Progenitor cell of endocrine pancreas (in vitro differentiated cells): ENCODE results near the gene TXNL1. TPM values are rescaled to one million over a fixed set of nuclear protein-coding genes. Genes with fewer than 3 reads are reported as not detected.

Experiments used
- DNase-seq: peaks from one replicate; pipeline ENCODE4 v3.0.0; 2021; ENCODE audit warnings: low spot score; ENCODE audit not compliant: unreplicated experiment
- H3K27ac Mint-ChIP-seq: 2 replicates; pipeline ENCODE4 v1.8.0; 2021; ENCODE audit warnings: mild to moderate bottlenecking, moderate library complexity, mixed read lengths
- H3K27me3 Mint-ChIP-seq: 2 replicates; pipeline ENCODE4 v1.8.0; 2021; ENCODE audit warnings: mixed read lengths
- H3K36me3 Mint-ChIP-seq: 2 replicates; pipeline ENCODE4 v1.8.0; 2022; ENCODE audit warnings: mixed read lengths; ENCODE audit not compliant: insufficient read depth
- H3K4me1 Mint-ChIP-seq: 2 replicates; pipeline ENCODE4 v1.8.0; 2021; ENCODE audit warnings: low read depth, mixed read lengths
- H3K4me3 Mint-ChIP-seq: 2 replicates; pipeline ENCODE4 v1.8.0; 2021; ENCODE audit warnings: low read depth, mild to moderate bottlenecking, moderate library complexity, mixed read lengths
- H3K9me3 Mint-ChIP-seq: 2 replicates; pipeline ENCODE4 v1.8.0; 2021; ENCODE audit warnings: low read depth, mixed read lengths
- CTCF ChIP-seq: fragments of 200-600 bp; sonication (generic); IDR thresholded peaks from one replicate; pipeline ENCODE4 v1.5.0; 2021; ENCODE audit warnings: antibody characterized with exemption, mild to moderate bottlenecking; ENCODE audit not compliant: unreplicated experiment
- total RNA-seq: library from RNA; stranded (reverse); gene quantifications from 2 replicates; pipeline ENCODE4 v1.2.1, GENCODE V29; 2021

Gene TXNL1
- total RNA-seq, 1 donor from 2014 or later: 89.3 TPM

- Mint-ChIP-seq H3K9me3 (no peaks in the 10 kb centered on the region), H3K4me3 (no peak overlapping the region), H3K4me1 (peaks cover 34% of the 10 kb centered on the region), H3K27ac (peak overlapping the region; percentile 16), H3K27me3 (no peaks in the 10 kb centered on the region), H3K36me3 (no peaks in the 10 kb centered on the region)
- no peak for DNase-seq
- no peak for TF ChIP-seq CTCF
Measured at GRCh38 chr18:56562479-56562878, 75.9 kb downstream of the TXNL1 start.

GRCh38 chr18:56560992-56561391 is 77.4 kb downstream of the TXNL1 start:
- H3K27me3 Mint-ChIP-seq: no peaks in the 10 kb centered on the region
- no peaks in the 10 kb centered on the region for H3K36me3 Mint-ChIP-seq
- H3K4me1 Mint-ChIP-seq: peaks cover 22% of the 10 kb centered on the region
- no peaks in the 10 kb centered on the region for H3K9me3 Mint-ChIP-seq
- no peak overlapping the region for H3K4me3 Mint-ChIP-seq
- TF ChIP-seq CTCF: no peak
- H3K27ac Mint-ChIP-seq: no peak overlapping the region
- no peak for DNase-seq

- no peak for TF ChIP-seq CTCF
- Mint-ChIP-seq H3K4me3 (no peak overlapping the region), H3K4me1 (peaks cover 4% of the 10 kb centered on the region), H3K27ac (no peak overlapping the region), H3K36me3 (no peaks in the 10 kb centered on the region), H3K27me3 (no peaks in the 10 kb centered on the region), H3K9me3 (peaks cover 9% of the 10 kb centered on the region)
- no peak for DNase-seq
Measured at GRCh38 chr18:56559044-56559443, 79.3 kb downstream of the TXNL1 start.

DNA sequence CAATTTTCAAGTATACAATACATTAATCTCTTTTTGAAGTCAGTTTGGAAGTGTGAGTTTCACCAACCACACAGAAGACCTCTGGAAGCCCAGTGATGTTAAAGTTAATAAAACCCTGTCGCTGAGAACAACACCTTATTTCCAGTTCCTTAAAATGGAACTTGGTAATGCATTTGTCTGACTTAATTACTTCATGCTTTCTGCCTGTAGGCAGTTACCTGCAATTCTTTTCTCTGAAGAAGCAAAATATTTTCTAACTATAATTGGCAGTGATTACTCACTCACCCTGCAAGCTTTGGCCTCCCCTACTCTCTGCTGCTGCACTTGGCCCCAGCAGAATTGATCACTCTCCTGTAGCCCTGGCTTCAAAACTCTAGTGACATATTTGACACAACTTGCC is 81.5 kb downstream of the TXNL1 start:
- Mint-ChIP-seq H3K36me3 (no peaks in the 10 kb centered on the region), H3K4me3 (no peak overlapping the region), H3K27me3 (no peaks in the 10 kb centered on the region), H3K27ac (no peak overlapping the region), H3K4me1 (peaks cover 14% of the 10 kb centered on the region), H3K9me3 (peaks cover 9% of the 10 kb centered on the region)
- no peak for DNase-seq
- TF ChIP-seq CTCF: no peak

DNA sequence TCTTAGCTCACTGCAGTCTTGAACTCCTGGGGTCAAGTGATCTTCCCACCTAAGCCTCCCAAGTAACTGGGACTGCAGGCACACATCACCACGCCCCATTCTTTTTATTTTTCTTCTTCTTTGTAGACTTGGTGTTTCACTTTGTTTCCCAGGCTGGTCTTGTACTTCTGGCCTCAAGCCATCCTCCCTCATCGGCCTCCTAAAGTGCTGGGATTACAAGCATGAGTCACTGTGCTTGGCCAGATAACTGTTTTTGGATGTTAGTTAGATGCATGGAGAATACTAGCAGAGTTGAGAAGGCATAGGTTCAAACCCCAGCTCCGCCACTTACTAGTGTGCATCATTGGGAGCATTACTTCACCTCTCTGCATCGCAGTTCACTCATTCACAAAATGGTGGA is 88.3 kb downstream of the TXNL1 start:
- no peaks in the 10 kb centered on the region for H3K36me3 Mint-ChIP-seq
- H3K9me3 Mint-ChIP-seq: peaks cover 5% of the 10 kb centered on the region
- DNase-seq: no peak
- H3K27me3 Mint-ChIP-seq: no peaks in the 10 kb centered on the region
- TF ChIP-seq CTCF: no peak
- H3K4me3 Mint-ChIP-seq: no peak overlapping the region
- peaks cover 15% of the 10 kb centered on the region for H3K4me1 Mint-ChIP-seq
- no peak overlapping the region for H3K27ac Mint-ChIP-seq

Other genes starting within 250 kb of the TXNL1 start
- 23.2 and 24.8 TPM in 2 replicates for gene WDR7, start 12.8 kb upstream of the TXNL1 start, total RNA-seq